HCT116 (cell line): ENCODE measurements around the gene INAFM1. TPM values are rescaled to one million over a fixed set of nuclear protein-coding genes. Genes with fewer than 3 reads are reported as not detected.
"Not testable (repeated sequence)": the region's sequence is repeated elsewhere in the genome, so short reads cannot be mapped to it uniquely, and the experiment has no call there.

ENCODE experiments used
- ATAC-seq: fragments of 200-7000 bp; cut with Tn5 transposase; 2 replicates; pipeline ENCODE4 v1.9.1; 2020; ENCODE audit warnings: mild to moderate bottlenecking, moderate library complexity
- BruUV-seq: library from RNA; stranded (reverse); fragments of 400-500 nt; replicated peaks from 2 replicates; lab custom pipeline; 2021; lab: Mats Ljungman, UMichigan
- CTCF ChIA-PET: fragments of 300-600 bp; sonication (Branson Sonifier 250); formaldehyde crosslinking; loops from one replicate; lab custom pipeline; 2021; ENCODE audit warnings: antibody characterized with exemption; lab: Charles Lee
- POLR2A ChIA-PET: fragments of 300-600, 350-600 bp; sonication (Branson Sonifier 250); formaldehyde crosslinking; loops from one replicate; lab custom pipeline; 2021; ENCODE audit warnings: antibody characterized with exemption; lab: Charles Lee
- RAD21 ChIA-PET, 2 experiments: fragments of 300-600 bp; sonication (Branson Sonifier 250); formaldehyde crosslinking; loops; one replicate each; lab custom pipeline; 2023; ENCODE audit warnings: low total read pairs in 2 of 2; ENCODE audit not compliant: uncharacterized antibody in 2 of 2, unreplicated experiment in 2 of 2, low non-redundant PET in 1 of 2; lab: Charles Lee
- DNase-seq: peaks from one replicate; pipeline ENCODE4 v3.0.0-alpha.2; 2010; ENCODE audit warnings: low read depth, low spot score
- H2AFZ ChIP-seq: fragments of 200-600 bp; shearing (Covaris generic), sonication (generic); 2 replicates; pipeline ENCODE4 v1.6.1; 2017; ENCODE audit warnings: low read depth, mixed run types, mixed read lengths, antibody characterized with exemption, low read length; ENCODE audit not compliant: poor library complexity, severe bottlenecking
- H3K27ac ChIP-seq: 2 replicates; pipeline ENCODE4 v1.5.1; 2012; ENCODE audit warnings: low read depth, low read length
- H3K27me3 ChIP-seq: fragments of 200-600 bp; sonication (generic); 2 replicates; pipeline ENCODE4 v1.6.1; 2016; ENCODE audit warnings: mixed run types, low read length, mixed read lengths; ENCODE audit not compliant: insufficient read depth
- H3K36me3 ChIP-seq, 2 experiments: fragments of 200-500 bp in 1 of 2; fragments of 200-600 bp in 1 of 2; sonication (Bioruptor generic) in 1 of 2; sonication (generic) in 1 of 2; 2 replicates each; pipeline versions ENCODE4 v1.5.1 to v1.6.1; 2014 to 2016; ENCODE audit warnings: low read length in 2 of 2, inconsistent platforms in 1 of 2, mixed read lengths in 1 of 2, mixed run types in 1 of 2; ENCODE audit not compliant: insufficient read depth in 2 of 2, control insufficient read depth in 1 of 2
- H3K4me1 ChIP-seq, 2 experiments: fragments of 200-600 bp in 1 of 2; sonication (generic) in 1 of 2; 2 replicates each; pipeline versions ENCODE4 v1.5.1 to v1.6.1; 2012 to 2017; ENCODE audit warnings: low read length in 2 of 2, inconsistent platforms in 1 of 2, mild to moderate bottlenecking in 1 of 2, mixed read lengths in 1 of 2, mixed run types in 1 of 2, moderate library complexity in 1 of 2; ENCODE audit not compliant: insufficient read depth in 2 of 2, control insufficient read depth in 1 of 2
- H3K4me2 ChIP-seq: fragments of 200-600 bp; sonication (generic); 2 replicates; pipeline ENCODE4 v1.6.1; 2017; ENCODE audit warnings: mixed run types, low read length, mixed read lengths
- H3K4me3 ChIP-seq, 2 experiments: fragments of 200-600 bp in 1 of 2; sonication (generic) in 1 of 2; replicated peaks in 1 of 2; 2 replicates each; pipeline ENCODE4 v1.5.1; 2011 to 2016; ENCODE audit warnings: low read length in 2 of 2, control low read depth in 1 of 2, low read depth in 1 of 2, mild to moderate bottlenecking in 1 of 2, mixed read lengths in 1 of 2, mixed run types in 1 of 2
- H3K79me2 ChIP-seq: fragments of 200-600 bp; sonication (generic); 2 replicates; pipeline ENCODE4 v1.6.1; 2017; ENCODE audit warnings: mild to moderate bottlenecking, mixed run types, low read length, moderate library complexity, mixed read lengths; ENCODE audit not compliant: insufficient read depth
- H3K9ac ChIP-seq: fragments of 200-600 bp; sonication (generic); 2 replicates; pipeline ENCODE4 v1.6.1; 2016; ENCODE audit warnings: low read length, mixed read lengths
- H3K9me2 ChIP-seq: fragments of 200-600 bp; sonication (generic), shearing (Covaris generic); 2 replicates; pipeline ENCODE4 v1.6.1; 2017; ENCODE audit warnings: mixed run types, mild to moderate bottlenecking, moderate library complexity; ENCODE audit not compliant: insufficient read depth
- H3K9me3 ChIP-seq, 2 experiments: fragments of 200-500 bp in 1 of 2; fragments of 200-600 bp in 1 of 2; sonication (Bioruptor generic) in 1 of 2; sonication (generic) in 1 of 2; 2 replicates each; pipeline ENCODE4 v1.6.1; 2014 to 2017; ENCODE audit warnings: low read length in 2 of 2, mixed read lengths in 2 of 2, inconsistent platforms in 1 of 2, low read depth in 1 of 2, mild to moderate bottlenecking in 1 of 2, mixed run types in 1 of 2, moderate library complexity in 1 of 2; ENCODE audit not compliant: control insufficient read depth in 1 of 2, insufficient read depth in 1 of 2
- H4K20me1 ChIP-seq: fragments of 200-600 bp; sonication (generic), shearing (Covaris generic); 2 replicates; pipeline ENCODE4 v1.6.1; 2017; ENCODE audit warnings: mixed run types, mild to moderate bottlenecking, moderate library complexity; ENCODE audit not compliant: insufficient read depth
- CBX3 ChIP-seq: IDR thresholded peaks from 2 replicates; pipeline ENCODE4 v1.6.1; 2012; ENCODE audit warnings: low read depth
- CEBPB ChIP-seq: IDR thresholded peaks from 2 replicates; pipeline ENCODE4 v1.6.1; 2012; ENCODE audit warnings: low read depth
- RAD21 ChIP-seq: IDR thresholded peaks from 2 replicates; pipeline ENCODE4 v1.6.1; 2012; ENCODE audit warnings: low read depth, mild to moderate bottlenecking
- SIN3A ChIP-seq: IDR thresholded peaks from 2 replicates; pipeline ENCODE4 v1.6.1; 2012; ENCODE audit warnings: low read depth
- SRF ChIP-seq: IDR thresholded peaks from 2 replicates; pipeline ENCODE4 v1.6.1; 2012; ENCODE audit warnings: low read depth
- TCF7L2 ChIP-seq: IDR thresholded peaks from 2 replicates; pipeline ENCODE4 v1.7.0; 2011; ENCODE audit warnings: borderline replicate concordance, inconsistent platforms; ENCODE audit not compliant: insufficient read depth, insufficient read length; ENCODE audit errors: extremely low read depth
- intact Hi-C: fragments of 100-400 bp; cut with micrococcal nuclease; formaldehyde crosslinking; loops from 2 replicates; pipeline ENCODE4 v1.10.0; 2022
- total RNA-seq: library from RNA; stranded (reverse); gene quantifications from one replicate; pipeline ENCODE4 v1.2.1, GENCODE V29; 2021; ENCODE audit not compliant: unreplicated experiment
- TF ChIP-seq, protein P1 (sequence below): IDR thresholded peaks from 2 replicates; pipeline ENCODE4 v1.6.1; 2011; ENCODE audit warnings: mild to moderate bottlenecking, low read length, moderate library complexity; ENCODE audit not compliant: insufficient replicate concordance; ENCODE audit errors: extremely low read depth
- TF ChIP-seq, protein P2 (sequence below), 3 experiments: fragments of 200-600 bp in 1 of 3; sonication (generic) in 1 of 3; IDR thresholded peaks in 2 of 3; conservative IDR thresholded peaks in 1 of 3; 2 replicates each; pipeline ENCODE4 v1.5.1; 2012 to 2017; ENCODE audit warnings: low read depth in 2 of 3, low read length in 2 of 3, antibody characterized with exemption in 1 of 3, borderline replicate concordance in 1 of 3, control low read depth in 1 of 3, mild to moderate bottlenecking in 1 of 3, mixed read lengths in 1 of 3, mixed run types in 1 of 3, moderate library complexity in 1 of 3; ENCODE audit not compliant: insufficient read depth in 1 of 3
- TF ChIP-seq, protein P3 (sequence below): IDR thresholded peaks from 2 replicates; pipeline ENCODE4 v1.6.1; 2012

INAFM1 gene
- total RNA-seq, 1 experiment from 2014 or later = 22.9 TPM

DNA sequence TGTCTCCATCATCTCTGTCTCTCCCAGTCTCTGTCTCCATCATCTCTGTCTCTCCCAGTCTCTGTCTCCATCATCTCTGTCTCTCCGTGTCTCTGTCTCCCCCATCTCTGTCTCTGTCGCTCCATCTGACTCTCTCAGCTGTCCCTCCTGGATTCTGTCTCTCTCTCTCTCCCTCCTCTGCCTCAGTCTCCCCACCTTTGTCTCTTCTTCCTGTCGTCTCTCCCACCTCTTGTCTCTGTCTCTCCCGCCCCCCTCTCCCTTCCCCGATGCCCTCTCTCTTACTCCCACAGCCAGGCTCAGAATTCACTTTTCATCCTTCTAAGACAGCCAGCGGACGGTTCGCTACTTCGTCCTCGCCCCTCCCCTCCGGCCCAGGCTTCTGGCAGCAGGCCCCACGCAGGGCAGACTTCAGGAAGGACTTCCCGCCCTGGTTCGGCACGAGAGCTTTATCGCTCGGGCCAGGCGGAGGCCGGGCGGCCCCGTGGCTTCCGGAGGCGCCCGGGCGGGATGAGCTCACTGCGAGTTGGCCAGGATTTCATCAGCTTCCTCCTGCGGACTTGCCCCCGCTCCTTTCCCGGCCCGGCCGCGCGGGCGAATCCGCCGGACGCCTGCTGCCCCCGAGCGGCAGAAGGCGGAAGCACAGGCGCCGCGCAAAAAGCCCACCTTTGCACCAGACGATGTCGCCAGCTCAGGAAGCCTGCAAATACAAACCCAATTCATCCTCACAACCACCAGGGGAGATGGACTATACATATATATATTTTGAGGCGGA lies 30.7 kb upstream of the INAFM1 start (continued):
- TF ChIP-seq, protein P1, sequence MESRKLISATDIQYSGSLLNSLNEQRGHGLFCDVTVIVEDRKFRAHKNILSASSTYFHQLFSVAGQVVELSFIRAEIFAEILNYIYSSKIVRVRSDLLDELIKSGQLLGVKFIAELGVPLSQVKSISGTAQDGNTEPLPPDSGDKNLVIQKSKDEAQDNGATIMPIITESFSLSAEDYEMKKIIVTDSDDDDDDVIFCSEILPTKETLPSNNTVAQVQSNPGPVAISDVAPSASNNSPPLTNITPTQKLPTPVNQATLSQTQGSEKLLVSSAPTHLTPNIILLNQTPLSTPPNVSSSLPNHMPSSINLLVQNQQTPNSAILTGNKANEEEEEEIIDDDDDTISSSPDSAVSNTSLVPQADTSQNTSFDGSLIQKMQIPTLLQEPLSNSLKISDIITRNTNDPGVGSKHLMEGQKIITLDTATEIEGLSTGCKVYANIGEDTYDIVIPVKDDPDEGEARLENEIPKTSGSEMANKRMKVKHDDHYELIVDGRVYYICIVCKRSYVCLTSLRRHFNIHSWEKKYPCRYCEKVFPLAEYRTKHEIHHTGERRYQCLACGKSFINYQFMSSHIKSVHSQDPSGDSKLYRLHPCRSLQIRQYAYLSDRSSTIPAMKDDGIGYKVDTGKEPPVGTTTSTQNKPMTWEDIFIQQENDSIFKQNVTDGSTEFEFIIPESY = no peak

DNA sequence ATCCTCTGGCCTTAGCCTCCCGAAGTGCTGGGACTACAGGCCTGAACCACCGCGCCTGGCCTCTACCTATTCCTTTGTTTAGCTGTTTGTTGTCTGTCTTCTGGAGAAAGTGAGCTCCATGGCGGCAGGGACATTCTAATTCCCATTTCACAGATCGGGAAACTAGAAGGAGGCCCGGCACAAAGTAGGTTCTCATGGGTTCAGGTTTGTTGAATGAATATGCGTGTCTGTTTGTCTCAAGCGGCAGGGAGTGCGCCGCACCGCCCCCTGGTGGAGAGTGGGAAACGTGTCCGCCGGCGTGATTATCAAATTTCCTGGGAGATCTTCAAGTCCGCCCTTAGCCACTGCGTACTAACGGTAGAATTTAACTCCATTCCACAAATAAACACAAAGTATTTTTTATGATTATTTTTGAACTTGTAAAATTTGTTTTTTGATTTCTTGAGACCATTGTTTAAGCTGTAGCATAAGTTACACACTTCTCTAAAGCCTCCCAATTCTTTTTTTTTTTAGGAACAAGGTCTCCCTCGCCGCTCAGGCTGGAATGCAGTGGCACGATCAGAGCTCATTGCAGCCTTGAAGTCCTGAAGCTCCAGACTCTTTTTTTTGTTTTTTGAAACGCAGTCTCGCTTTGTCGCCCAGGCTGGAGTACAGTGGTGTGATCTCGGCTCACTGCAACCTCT lies 27.2 kb upstream of the INAFM1 start:
- Histone ChIP-seq H2AFZ (peak overlapping the region; percentile 24), H3K4me3 (no peak overlapping the region), H3K27me3 (no peaks in the 10 kb centered on the region), H3K27ac (no peak overlapping the region), H3K9me2 (no peaks in the 10 kb centered on the region), H4K20me1 (no peaks in the 10 kb centered on the region), H3K4me2 (peak overlapping the region; percentile 29; the same call in 1 of the 2 replicates), H3K79me2 (no peaks in the 10 kb centered on the region), H3K9me3 (no peaks in the 10 kb centered on the region), H3K4me1 (peaks cover 21 to 38% of the 10 kb centered on the region in 2 experiments; a peak in 3 of 4 replicates), H3K36me3 (no peaks in the 10 kb centered on the region), H3K9ac (no peak overlapping the region)
- CTCF ChIA-PET = interaction anchor here (0.7 to 5.7 kb wide), 7 partner anchors 9 to 235 kb away, joined by 3 to 103 read pairs (median 4); partner anchors contain the start of genes CCDC9 and INAFM1
- BruUV-seq = no TSS peak
- RAD21 ChIA-PET = no interaction called here
- DNase-seq (no peak), ATAC-seq (peak; percentile 41)
- TF ChIP-seq, protein P2, sequence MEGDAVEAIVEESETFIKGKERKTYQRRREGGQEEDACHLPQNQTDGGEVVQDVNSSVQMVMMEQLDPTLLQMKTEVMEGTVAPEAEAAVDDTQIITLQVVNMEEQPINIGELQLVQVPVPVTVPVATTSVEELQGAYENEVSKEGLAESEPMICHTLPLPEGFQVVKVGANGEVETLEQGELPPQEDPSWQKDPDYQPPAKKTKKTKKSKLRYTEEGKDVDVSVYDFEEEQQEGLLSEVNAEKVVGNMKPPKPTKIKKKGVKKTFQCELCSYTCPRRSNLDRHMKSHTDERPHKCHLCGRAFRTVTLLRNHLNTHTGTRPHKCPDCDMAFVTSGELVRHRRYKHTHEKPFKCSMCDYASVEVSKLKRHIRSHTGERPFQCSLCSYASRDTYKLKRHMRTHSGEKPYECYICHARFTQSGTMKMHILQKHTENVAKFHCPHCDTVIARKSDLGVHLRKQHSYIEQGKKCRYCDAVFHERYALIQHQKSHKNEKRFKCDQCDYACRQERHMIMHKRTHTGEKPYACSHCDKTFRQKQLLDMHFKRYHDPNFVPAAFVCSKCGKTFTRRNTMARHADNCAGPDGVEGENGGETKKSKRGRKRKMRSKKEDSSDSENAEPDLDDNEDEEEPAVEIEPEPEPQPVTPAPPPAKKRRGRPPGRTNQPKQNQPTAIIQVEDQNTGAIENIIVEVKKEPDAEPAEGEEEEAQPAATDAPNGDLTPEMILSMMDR (IDR thresholded peaks at IDR 0.05 in 2 of 3, conservative IDR thresholded peaks at IDR 0.05 in 1 of 3; ENCODE audit: borderline replicate concordance in 1 of 3, insufficient read depth in 1 of 3, low read depth in 2 of 3, low read length in 2 of 3) = peak in 2 of 3 experiments; percentile 93 to 96; a peak in 5 of 6 replicates
- TF ChIP-seq, protein P3, sequence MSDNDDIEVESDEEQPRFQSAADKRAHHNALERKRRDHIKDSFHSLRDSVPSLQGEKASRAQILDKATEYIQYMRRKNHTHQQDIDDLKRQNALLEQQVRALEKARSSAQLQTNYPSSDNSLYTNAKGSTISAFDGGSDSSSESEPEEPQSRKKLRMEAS = 0 out of 2 replicates have a peak, but pooled peaks have one; percentile 50
- no peak for TF ChIP-seq SRF
- TF ChIP-seq CEBPB = no peak
- TF ChIP-seq TCF7L2 = no peak
- peak; percentile 80; the same call in 1 of the 2 replicates for TF ChIP-seq CBX3
- TF ChIP-seq SIN3A = no peak
- TF ChIP-seq RAD21 = peak; percentile 67
- POLR2A ChIA-PET = interaction anchor here (1.3 kb wide), 1 partner anchor 21 kb away, joined by 8 read pairs; no protein-coding TSS in a partner anchor
- intact Hi-C loops = no loop called here

DNA sequence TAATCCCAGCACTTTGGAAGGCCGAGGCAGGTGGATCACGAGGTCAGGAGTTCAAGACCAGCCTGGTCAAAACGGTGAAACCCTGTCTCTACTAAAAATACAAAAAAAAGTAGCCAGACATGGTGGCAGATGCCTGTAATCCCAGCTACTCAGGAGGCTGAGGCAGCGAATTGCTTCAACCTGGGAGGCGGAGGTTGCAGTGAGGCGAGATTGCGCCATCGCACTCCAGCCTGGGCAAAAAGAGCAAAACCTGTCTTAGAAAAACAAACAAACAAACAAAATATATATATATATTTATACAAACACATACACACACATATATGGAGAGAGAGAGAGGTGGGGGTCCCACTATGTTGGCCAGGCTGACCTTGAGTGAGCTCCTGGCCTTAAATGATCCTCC lies 21.7 kb upstream of the INAFM1 start:
- ChIA-PET CTCF (interaction anchor here (3.0 kb wide), 1 partner anchor 8 kb away, joined by 21 read pairs; no protein-coding TSS in a partner anchor), POLR2A (interaction anchor here (1.1 to 1.6 kb wide), 4 partner anchors 8 to 140 kb away, joined by 4 to 8 read pairs (median 5); partner anchors contain the start of gene ZC3H4)
- intact Hi-C loops, H3K9me3 ChIP-seq, H3K36me3 ChIP-seq, ATAC-seq, RAD21 ChIA-PET, H4K20me1 ChIP-seq, BruUV-seq, H3K79me2 ChIP-seq, DNase-seq, H3K27me3 ChIP-seq, H3K9me2 ChIP-seq: not testable (repeated sequence)
- Histone ChIP-seq H3K4me2 (peak overlapping the region; percentile 65), H3K4me3 (peak overlapping the region in 1 of 2 experiments; percentile 31; a peak in 2 of 4 replicates), H3K27ac (peak overlapping the region; percentile 63), H2AFZ (peak overlapping the region; percentile 42), H3K4me1 (peaks cover 27 to 40% of the 10 kb centered on the region in 2 experiments), H3K9ac (peak overlapping the region; percentile 30; the same call in 1 of the 2 replicates)
